Adrenal gland (tissue), 5 donors: Measurements from ENCODE around the gene RIPOR1.
"Not testable (repeated sequence)": the region's sequence is repeated elsewhere in the genome, so short reads cannot be mapped to it uniquely, and the experiment has no call there.

Experiments
- CTCF ChIP-seq, 6 experiments: fragments of 450-650 bp in 4 of 6; fragments of 200-600 bp in 2 of 6; sonication (generic) in 1 of 6; IDR thresholded peaks; 1 replicate in 5 of 6; 2 replicates in 1 of 6; pipeline versions ENCODE4 v1.5.1 to v1.8.0; 2016 to 2021; ENCODE audit warnings: antibody characterized with exemption in 6 of 6, mild to moderate bottlenecking in 2 of 6, moderate library complexity in 1 of 6
- POLR2A ChIP-seq, 2 donors: fragments of 450-650 bp; IDR thresholded peaks; one replicate each; pipeline ENCODE4 v1.6.1; 2017; ENCODE audit warnings: antibody characterized with exemption in 2 of 2, mild to moderate bottlenecking in 2 of 2, moderate library complexity in 1 of 2
- donor health status: DM: no; HTN: no; CAD: no.

GRCh38 chr16:67513892-67514291 is 14.7 kb upstream of the RIPOR1 start:
- not testable (repeated sequence) for TF ChIP-seq CTCF, POLR2A (IDR thresholded peaks at IDR 0.05)
